Stimulated activated CD8-positive, alpha-beta memory T cell treated with anti-CD3 and anti-CD28 coated beads, Interleukin-2, amount 100 ng/mL, for 1 hour (primary cell): ENCODE results near the gene GTF2I.
"Not testable (repeated sequence)": the region's sequence is repeated elsewhere in the genome, so short reads cannot be mapped to it uniquely, and the experiment has no call there.

ENCODE experiments used
- DNase-seq, 2 donors: peaks; one replicate each; pipeline ENCODE4 v3.0.0-alpha.2; 2020; ENCODE audit warnings: low read depth in 2 of 2

GTF2I gene

DNA sequence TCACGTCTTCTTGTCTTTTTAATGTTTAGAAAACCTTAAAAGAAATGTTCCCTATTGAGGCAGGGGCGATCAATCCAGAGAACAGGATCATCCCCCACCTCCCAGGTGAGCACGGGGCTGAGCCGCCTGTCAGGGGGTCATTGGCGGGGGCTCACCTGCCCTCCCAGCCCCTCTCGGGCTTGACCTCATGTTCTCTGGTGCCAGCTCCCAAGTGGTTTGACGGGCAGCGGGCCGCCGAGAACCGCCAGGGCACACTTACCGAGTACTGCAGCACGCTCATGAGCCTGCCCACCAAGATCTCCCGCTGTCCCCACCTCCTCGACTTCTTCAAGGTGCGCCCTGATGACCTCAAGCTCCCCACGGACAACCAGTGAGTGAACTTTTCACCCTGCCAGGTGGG is 121.5 kb downstream of the GTF2I start:
- DNase-seq = not testable (repeated sequence)

DNA sequence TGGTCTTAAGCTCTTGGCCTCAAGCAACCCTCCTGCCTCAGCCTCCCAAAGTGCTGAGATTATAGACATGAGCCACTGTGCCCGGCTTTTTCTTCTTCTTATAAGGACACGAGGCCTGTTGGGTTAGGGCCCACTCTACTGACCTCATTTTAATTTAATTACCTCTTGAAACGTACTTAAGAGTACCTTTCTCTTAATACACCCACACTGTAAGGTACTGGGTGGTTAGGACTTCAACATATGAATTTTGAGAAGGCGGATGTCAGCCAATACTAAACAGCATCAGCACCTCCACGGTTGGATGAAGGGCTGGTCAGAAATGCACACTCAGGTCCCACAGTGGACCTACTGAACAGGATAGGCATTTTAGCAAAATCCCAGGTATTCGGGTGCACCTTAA is 124.2 kb downstream of the GTF2I start:
- DNase-seq = not testable (repeated sequence)

DNA sequence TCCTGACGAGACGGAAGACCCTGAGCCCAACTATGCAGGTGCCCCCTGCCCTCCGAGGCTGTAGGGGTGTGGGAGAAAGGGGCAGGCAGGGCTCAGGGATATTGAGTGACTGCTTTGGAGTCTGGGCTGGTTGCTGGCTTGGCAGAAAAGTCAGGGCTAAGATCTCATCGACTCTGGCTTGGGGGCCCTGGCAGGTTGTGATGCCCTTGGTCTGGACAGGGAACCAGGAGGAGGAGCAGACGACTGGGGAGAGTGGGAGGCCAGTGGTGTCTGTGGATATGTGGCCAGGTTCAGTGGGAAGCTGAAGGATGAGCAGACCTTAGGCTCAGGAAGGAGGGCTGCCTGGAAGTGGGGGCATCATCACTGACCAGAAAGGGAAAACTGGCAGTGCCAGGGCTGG is 126.1 kb downstream of the GTF2I start:
- DNase-seq = not testable (repeated sequence)

DNA sequence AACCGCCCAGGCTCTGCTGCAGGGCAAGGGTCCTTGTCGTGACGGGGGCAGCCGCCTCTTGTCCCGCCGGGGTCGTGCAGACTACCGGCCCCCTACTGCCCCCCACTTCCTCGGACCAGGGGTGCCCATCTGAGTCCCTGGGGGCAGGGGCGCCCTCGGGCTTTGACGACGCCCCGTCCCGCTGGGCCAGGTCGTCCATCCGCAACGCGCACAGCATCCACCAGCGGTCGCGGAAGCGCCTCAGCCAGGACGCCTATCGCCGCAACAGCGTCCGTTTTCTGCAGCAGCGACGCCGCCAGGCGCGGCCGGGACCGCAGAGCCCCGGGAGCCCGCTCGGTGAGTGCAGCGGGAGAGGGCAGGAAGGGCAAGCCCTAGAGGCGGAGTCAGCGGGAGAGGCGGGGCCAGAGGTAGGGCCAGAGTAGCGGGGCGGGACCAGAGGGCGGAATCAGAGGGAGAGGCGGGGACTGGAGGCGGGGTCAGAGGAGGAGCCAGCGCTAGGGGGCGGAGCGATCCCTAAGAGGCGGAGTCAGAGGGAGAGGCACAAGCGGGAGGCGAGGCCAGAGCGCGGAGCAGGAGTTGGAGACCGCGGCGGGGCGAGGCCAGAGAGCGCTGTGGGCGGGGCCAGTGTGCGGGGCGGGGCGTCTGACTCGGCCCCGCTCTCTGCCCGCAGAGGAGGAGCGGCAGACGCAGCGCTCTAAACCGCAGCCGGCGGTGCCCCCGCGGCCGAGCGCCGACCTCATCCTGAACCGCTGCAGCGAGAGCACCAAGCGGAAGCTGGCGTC is 131.0 kb downstream of the GTF2I start:
- DNase-seq = peak; percentile 91

DNA sequence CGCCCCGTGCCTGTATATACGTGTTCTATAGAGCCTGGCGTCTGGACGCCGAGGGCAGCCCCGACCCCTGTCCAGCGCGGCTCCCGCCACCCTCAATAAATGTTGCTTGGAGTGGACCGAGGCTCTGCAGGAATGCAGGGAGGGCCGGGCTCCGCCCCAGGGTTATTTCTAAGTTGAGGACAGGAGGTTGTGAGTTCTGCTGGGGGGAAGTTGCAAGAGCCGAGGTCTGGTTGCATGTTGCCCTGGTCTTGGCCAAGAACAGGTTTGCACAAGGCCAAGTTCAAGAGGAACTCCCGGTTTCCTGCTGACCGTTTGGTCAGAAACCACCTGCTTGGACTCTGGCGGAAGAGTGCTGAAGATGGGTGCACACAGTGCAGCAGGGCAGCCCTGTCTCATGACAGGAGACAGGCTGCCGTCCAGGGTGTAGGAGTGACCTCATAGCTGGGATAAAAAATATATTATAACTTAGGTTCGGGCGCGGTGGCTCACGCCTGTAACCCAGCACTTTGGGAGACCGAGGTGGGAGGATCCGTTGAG is 131.8 kb downstream of the GTF2I start:
- not testable (repeated sequence) for DNase-seq

DNA sequence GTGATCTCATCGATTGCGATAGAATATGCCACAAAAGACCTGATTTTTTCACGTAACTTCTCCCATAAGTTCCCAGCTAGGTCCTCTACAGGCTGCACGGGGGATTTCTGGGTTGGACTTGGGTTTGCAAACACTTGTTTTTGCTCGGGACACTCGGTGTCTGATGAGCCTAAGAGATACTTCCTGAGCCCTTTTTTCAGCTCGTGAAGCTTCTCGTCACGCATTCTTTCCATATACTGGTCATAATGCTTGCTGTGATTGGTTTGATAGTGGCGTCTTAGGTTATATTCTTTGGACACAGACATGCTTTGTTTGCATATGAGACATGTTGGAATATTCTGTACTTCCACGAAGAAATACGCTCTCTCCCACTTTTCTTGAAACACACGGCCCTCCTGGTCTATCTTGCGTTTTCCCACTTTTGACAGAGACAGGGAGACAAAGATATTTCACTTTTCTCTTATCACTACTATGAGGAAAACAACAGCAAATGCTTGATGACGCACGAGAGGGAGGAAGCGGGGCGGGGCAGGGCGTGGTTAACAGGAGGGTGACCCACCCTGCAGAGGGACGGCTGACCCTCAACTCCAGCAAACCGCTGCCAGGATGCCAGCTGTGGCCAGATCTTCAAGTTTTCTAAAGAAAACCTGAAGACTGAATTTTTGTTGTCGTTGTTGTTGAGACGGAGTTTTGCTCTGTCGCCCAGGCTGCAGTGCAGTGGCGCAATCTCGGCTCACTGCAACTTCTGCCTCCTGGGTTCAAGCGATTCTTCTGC is 140.5 kb downstream of the GTF2I start:
- DNase-seq = not testable (repeated sequence)

DNA sequence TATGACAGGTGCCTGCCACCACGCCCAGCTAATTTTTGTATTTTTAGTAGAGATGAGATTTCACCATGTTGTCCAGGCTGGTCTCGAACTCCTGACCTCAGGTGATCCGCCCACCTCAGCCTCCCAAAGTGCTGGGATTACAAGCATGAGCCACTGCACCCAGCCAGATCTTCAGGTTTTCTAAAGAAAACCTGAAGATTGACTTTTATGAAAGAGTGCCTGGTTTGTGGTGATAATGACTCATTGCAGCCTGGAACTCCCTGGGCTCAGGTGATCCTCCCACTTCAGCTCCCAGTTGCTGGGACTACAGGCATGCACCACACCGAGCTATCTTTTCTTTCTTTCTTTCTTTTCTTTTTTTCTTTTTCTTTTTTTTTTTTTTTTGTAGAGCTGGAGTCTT is 141.1 kb downstream of the GTF2I start:
- not testable (repeated sequence) for DNase-seq
